Posterior cingulate gyrus (tissue), 11 donors: ENCODE data around the gene IZUMO1.

Experiments
- DNase-seq, 10 donors: peaks; one replicate each; pipeline versions ENCODE4 v3.0.0 to v3.0.0-alpha.2; 2020 to 2021; ENCODE audit warnings: mixed read lengths in 3 of 10
- intact Hi-C: fragments of 100-400 bp; cut with DNase I; formaldehyde crosslinking; loops from one replicate; pipeline ENCODE4 v1.15.1; 2023

The IZUMO1 gene

GRCh38 chr19:48740164-48740972, 6.3 kb downstream of the IZUMO1 start, which contains the start of gene RASIP1:
RASIP1 (minus strand) TSS chr19:48740610; CDS start chr19:48740282, 328 bp downstream.
- peak in 1 of 10 donors; percentile 66 for DNase-seq
- intact Hi-C loops: no loop called here

- intact Hi-C loops: no loop called here
These were observed 7.1 kb downstream of the IZUMO1 start for GRCh38 chr19:48739404-48740163.

GRCh38 chr19:48738557-48739403, 7.9 kb downstream of the IZUMO1 start:
- intact Hi-C loops: no loop called here
- DNase-seq: peak; percentile 73 to 98 (median 86)

More at GRCh38 chr19:48739404-48740163, 7.1 kb downstream of the IZUMO1 start:
- DNase-seq: peak in 1 of 10 donors; percentile 58

- intact Hi-C loops: no loop called here
These were observed 9.2 kb downstream of the IZUMO1 start for GRCh38 chr19:48737360-48737998.

GRCh38 chr19:48735031-48735615, 11.6 kb downstream of the IZUMO1 start:
- intact Hi-C loops: no loop called here
- no peak for DNase-seq

More at GRCh38 chr19:48737360-48737998, 9.2 kb downstream of the IZUMO1 start:
- DNase-seq: no peak

GRCh38 chr19:48734625-48735024, 12.1 kb downstream of the IZUMO1 start:
- no peak for DNase-seq
- intact Hi-C loops: no loop called here

- intact Hi-C loops: no loop called here
- DNase-seq: no peak
These were observed 15.3 kb downstream of the IZUMO1 start for GRCh38 chr19:48731452-48731851.

- intact Hi-C loops: no loop called here
- DNase-seq: no peak
These were observed 17.6 kb downstream of the IZUMO1 start for GRCh38 chr19:48728911-48729664.

GRCh38 chr19:48726556-48726955, 20.2 kb downstream of the IZUMO1 start:
- DNase-seq: no peak
- intact Hi-C loops: no loop called here

- peak in 1 of 10 donors; percentile 2 for DNase-seq
- intact Hi-C loops: loop anchor here (5.0 kb wide), 1 partner anchor 78 kb away; the partner anchor contains the start of gene CA11
These were observed 21.6 kb downstream of the IZUMO1 start for GRCh38 chr19:48724796-48725753.

GRCh38 chr19:48722196-48722708, 24.5 kb downstream of the IZUMO1 start:
- DNase-seq: peak in 2 of 10 donors; percentile 27 to 68
- intact Hi-C loops: loop anchor here (5.0 kb wide), 1 partner anchor 75 kb away; the partner anchor contains the start of gene CA11

- peak; percentile 98 to 100 (median 100) for DNase-seq
- intact Hi-C loops: loop anchor here (5.0 kb wide), 1 partner anchor 73 kb away; the partner anchor contains the start of gene CA11
These were observed 26.0 kb downstream of the IZUMO1 start for GRCh38 chr19:48720613-48721296.

GRCh38 chr19:48720251-48720612, 26.5 kb downstream of the IZUMO1 start:
- intact Hi-C loops: loop anchor here (5.0 kb wide), 1 partner anchor 73 kb away; the partner anchor contains the start of gene CA11
- no peak for DNase-seq

GRCh38 chr19:48719263-48720171, 27.2 kb downstream of the IZUMO1 start, which contains the start of gene MAMSTR:
MAMSTR (minus strand) TSS chr19:48719725; CDS start chr19:48719031, 694 bp downstream.
- intact Hi-C loops: loop anchor here (5.0 kb wide), 1 partner anchor 72 kb away; the partner anchor contains the start of gene CA11
- DNase-seq: peak in 2 of 10 donors; percentile 79 to 88

GRCh38 chr19:48718711-48719231, 27.9 kb downstream of the IZUMO1 start:
- DNase-seq: peak in 1 of 10 donors; percentile 59
- intact Hi-C loops: no loop called here
